Fibroblast of lung (primary cell): Measurements from ENCODE around the gene POTEB2. TPM values are rescaled to one million over a fixed set of nuclear protein-coding genes. Genes with fewer than 3 reads are reported as not detected.
"Not testable (repeated sequence)": the region's sequence is repeated elsewhere in the genome, so short reads cannot be mapped to it uniquely, and the experiment has no call there.

Experiments
- DNase-seq, 2 donors: peaks; one replicate each; pipeline versions ENCODE4 v3.0.0 to v3.0.0-alpha.2; 2010; ENCODE audit warnings: low read depth in 2 of 2
- H2AFZ ChIP-seq: 2 replicates; pipeline ENCODE4 v1.5.1; 2012; ENCODE audit warnings: low read length, control low read depth, inconsistent platforms
- H3K27ac ChIP-seq: 2 replicates; pipeline ENCODE4 v1.5.1; 2011; ENCODE audit warnings: low read length, control low read depth; ENCODE audit not compliant: insufficient read depth
- H3K27me3 ChIP-seq: 2 replicates; pipeline ENCODE4 v1.5.1; 2011; ENCODE audit warnings: mild to moderate bottlenecking, low read length; ENCODE audit not compliant: control insufficient read depth, insufficient read depth
- H3K36me3 ChIP-seq: 2 replicates; pipeline ENCODE4 v1.5.1; 2011; ENCODE audit warnings: low read length; ENCODE audit not compliant: control insufficient read depth, insufficient read depth
- H3K4me1 ChIP-seq: 2 replicates; pipeline ENCODE4 v1.5.1; 2011; ENCODE audit warnings: low read length; ENCODE audit not compliant: control insufficient read depth, insufficient read depth; ENCODE audit errors: extremely low read depth
- H3K4me2 ChIP-seq: 2 replicates; pipeline ENCODE4 v1.5.1; 2011; ENCODE audit warnings: low read length, control low read depth; ENCODE audit not compliant: insufficient read depth; ENCODE audit errors: extremely low read depth
- H3K4me3 ChIP-seq, 4 experiments: fragments of 200-600 bp in 1 of 4; sonication (generic) in 1 of 4; replicated peaks in 1 of 4; 2 replicates each; pipeline ENCODE4 v1.5.1; 2011 to 2016; ENCODE audit warnings: low read length in 4 of 4, low read depth in 3 of 4, mild to moderate bottlenecking in 3 of 4, control low read depth in 2 of 4, inconsistent platforms in 1 of 4, mixed read lengths in 1 of 4; ENCODE audit not compliant: insufficient read depth in 1 of 4; ENCODE audit errors: control extremely low read depth in 1 of 4
- H3K79me2 ChIP-seq: 2 replicates; pipeline ENCODE4 v1.5.1; 2012; ENCODE audit warnings: mild to moderate bottlenecking, low read length, inconsistent platforms; ENCODE audit not compliant: control insufficient read depth, insufficient read depth
- H3K9ac ChIP-seq: 2 replicates; pipeline ENCODE4 v1.5.1; 2011; ENCODE audit warnings: mild to moderate bottlenecking, low read length, control low read depth; ENCODE audit not compliant: insufficient read depth
- H3K9me3 ChIP-seq: 2 replicates; pipeline ENCODE4 v1.5.1; 2012; ENCODE audit warnings: low read depth, low read length; ENCODE audit not compliant: control insufficient read depth, insufficient read depth
- H4K20me1 ChIP-seq: 2 replicates; pipeline ENCODE4 v1.5.1; 2011; ENCODE audit warnings: low read length; ENCODE audit not compliant: control insufficient read depth, insufficient read depth; ENCODE audit errors: extremely low read depth
- polyA minus RNA-seq: library from RNA; depleted of rRNA, polyadenylated mRNA; stranded (reverse); fragments of >200 nt; gene quantifications from 2 replicates; pipeline ENCODE4 v1.2.3, GENCODE V29; 2011; ENCODE audit warnings: low replicate concordance
- polyA plus RNA-seq, 2 donors: library from polyadenylated mRNA; depleted of rRNA in 1 of 2; stranded (reverse) in 1 of 2; unstranded in 1 of 2; fragments of >200 nt; gene quantifications; 2 replicates each; pipeline ENCODE4 v1.2.1, GENCODE V29; 2011 to 2012; ENCODE audit warnings: missing spikeins in 1 of 2
- total RNA-seq: library from RNA; depleted of rRNA; stranded (reverse); fragments of >200 nt; gene quantifications from 2 replicates; pipeline ENCODE4 v1.2.1, GENCODE V29; 2014

Gene POTEB2
- total RNA-seq (not detected in 2 replicates), polyA plus RNA-seq (not detected in 2 replicates), polyA minus RNA-seq (not detected in 2 replicates)
- not detected in 2 replicates for polyA plus RNA-seq (2012)

- H3K4me2 ChIP-seq, H3K27ac ChIP-seq, DNase-seq, H3K79me2 ChIP-seq, H3K36me3 ChIP-seq, H3K4me1 ChIP-seq, H3K4me3 ChIP-seq, H2AFZ ChIP-seq, H4K20me1 ChIP-seq, H3K9me3 ChIP-seq, H3K9ac ChIP-seq, H3K27me3 ChIP-seq: not testable (repeated sequence)
Observed at GRCh38 chr15:20866214-20866613, at the start of gene POTEB2. TSS of gene POTEB2 (minus strand) at chr15:20866314. CDS start at chr15:20866281, 33 bp downstream.

- not testable (repeated sequence) for H3K4me1 ChIP-seq, H3K27me3 ChIP-seq, H3K27ac ChIP-seq, H3K79me2 ChIP-seq, H3K36me3 ChIP-seq, H3K4me3 ChIP-seq, H3K9me3 ChIP-seq, DNase-seq, H2AFZ ChIP-seq, H3K9ac ChIP-seq, H4K20me1 ChIP-seq, H3K4me2 ChIP-seq
Observed at GRCh38 chr15:20879916-20880315, 13.8 kb upstream of the POTEB2 start.

- not testable (repeated sequence) for H3K27ac ChIP-seq, H3K4me1 ChIP-seq, H3K4me2 ChIP-seq, H3K4me3 ChIP-seq, H2AFZ ChIP-seq, H3K9me3 ChIP-seq, H4K20me1 ChIP-seq, H3K27me3 ChIP-seq, H3K9ac ChIP-seq, H3K36me3 ChIP-seq, DNase-seq, H3K79me2 ChIP-seq
Observed at GRCh38 chr15:20878464-20878863, 12.3 kb upstream of the POTEB2 start.

GRCh38 chr15:20877819-20878218 lies 11.7 kb upstream of the POTEB2 start:
- H3K36me3 ChIP-seq, H3K9ac ChIP-seq, H3K9me3 ChIP-seq, H2AFZ ChIP-seq, H3K4me3 ChIP-seq, H3K4me2 ChIP-seq, H3K79me2 ChIP-seq, DNase-seq, H4K20me1 ChIP-seq, H3K27me3 ChIP-seq, H3K27ac ChIP-seq, H3K4me1 ChIP-seq: not testable (repeated sequence)
